ENCODE measurements around the gene S100A2. TPM values are rescaled to one million over a fixed set of nuclear protein-coding genes. Genes with fewer than 3 reads are reported as not detected.

S100A2 gene
- total and polyA plus RNA-seq, 4 donors: 1.1 to 261 (median 54.8) TPM

GRCh38 chr1:153553830-153554541, 11.7 kb downstream of the S100A2 start:
- no peak for ATAC-seq (ENCODE audit: insufficient read depth, low FRiP score)
- TF ChIP-seq CTCF (IDR thresholded peaks at IDR 0.05; ENCODE audit: control extremely low read depth, extremely low read depth): no peak
- Histone ChIP-seq H3K9me3 (ENCODE audit: control insufficient read depth in 4 of 4, insufficient read depth in 3 of 4, low read length in 3 of 4) (no peaks in the 10 kb centered on the region), H3K36me3 (ENCODE audit: control insufficient read depth in 4 of 4, insufficient read depth in 4 of 4, low read length in 4 of 4) (no peaks in the 10 kb centered on the region), H3K9ac (ENCODE audit: insufficient read depth in 1 of 2, low read length in 2 of 2) (no peak overlapping the region), H3K4me3 (no peak overlapping the region), H3K4me1 (ENCODE audit: control insufficient read depth in 5 of 5, insufficient read depth in 5 of 5, low read length in 5 of 5) (peaks cover 0 to 31% (median 0%) of the 10 kb centered on the region in 5 donors), H3K27ac (ENCODE audit: low read depth in 1 of 2, low read length in 1 of 2) (peak overlapping the region in 1 of 2 donors; percentile 37), H3K27me3 (ENCODE audit: control insufficient read depth in 3 of 3, insufficient read depth in 3 of 3, low read length in 2 of 3) (no peaks in the 10 kb centered on the region)
- WGBS, 2 donors: 31 to 42% methylated on average over 2 of the region's 2 CpGs
- peak in 2 of 3 donors; percentile 20 to 40 for DNase-seq

- Histone ChIP-seq H3K27ac (ENCODE audit: low read depth in 1 of 2, low read length in 1 of 2) (peak overlapping the region in 1 of 2 donors; percentile 37), H3K9me3 (ENCODE audit: control insufficient read depth in 4 of 4, insufficient read depth in 3 of 4, low read length in 3 of 4) (no peaks in the 10 kb centered on the region), H3K27me3 (ENCODE audit: control insufficient read depth in 3 of 3, insufficient read depth in 3 of 3, low read length in 2 of 3) (no peaks in the 10 kb centered on the region), H3K9ac (ENCODE audit: insufficient read depth in 1 of 2, low read length in 2 of 2) (no peak overlapping the region), H3K36me3 (ENCODE audit: control insufficient read depth in 4 of 4, insufficient read depth in 4 of 4, low read length in 4 of 4) (no peaks in the 10 kb centered on the region), H3K4me1 (ENCODE audit: control insufficient read depth in 5 of 5, insufficient read depth in 5 of 5, low read length in 5 of 5) (peaks cover 0 to 40% (median 0%) of the 10 kb centered on the region in 5 donors), H3K4me3 (no peak overlapping the region)
- 95 to 97% methylated on average over 12 of the region's 12 CpGs for WGBS, 2 donors
- ATAC-seq (ENCODE audit: insufficient read depth, low FRiP score) (no peak), DNase-seq (no peak)
- TF ChIP-seq CTCF (IDR thresholded peaks at IDR 0.05; ENCODE audit: control extremely low read depth, extremely low read depth): no peak
Observed at GRCh38 chr1:153553096-153553495, 12.5 kb downstream of the S100A2 start.

GRCh38 chr1:153552335-153552734, 13.3 kb downstream of the S100A2 start:
- Histone ChIP-seq H3K27ac (ENCODE audit: low read depth in 1 of 2, low read length in 1 of 2) (no peak overlapping the region), H3K9ac (ENCODE audit: insufficient read depth in 1 of 2, low read length in 2 of 2) (no peak overlapping the region), H3K4me3 (no peak overlapping the region), H3K9me3 (ENCODE audit: control insufficient read depth in 4 of 4, insufficient read depth in 3 of 4, low read length in 3 of 4) (no peaks in the 10 kb centered on the region), H3K36me3 (ENCODE audit: control insufficient read depth in 4 of 4, insufficient read depth in 4 of 4, low read length in 4 of 4) (no peaks in the 10 kb centered on the region), H3K27me3 (ENCODE audit: control insufficient read depth in 3 of 3, insufficient read depth in 3 of 3, low read length in 2 of 3) (no peaks in the 10 kb centered on the region), H3K4me1 (ENCODE audit: control insufficient read depth in 5 of 5, insufficient read depth in 5 of 5, low read length in 5 of 5) (peaks cover 0 to 45% (median 0%) of the 10 kb centered on the region in 5 donors)
- 86 to 88% methylated on average over 8 of the region's 8 CpGs for WGBS, 2 donors
- no peak for TF ChIP-seq CTCF (IDR thresholded peaks at IDR 0.05; ENCODE audit: control extremely low read depth, extremely low read depth)
- ATAC-seq (ENCODE audit: insufficient read depth, low FRiP score) (no peak), DNase-seq (no peak)
